SK-N-SH (cell line): ENCODE results near the gene GGA2.

ENCODE experiments used
- TF ChIP-seq, protein P1 (sequence below): fragments of 200-600 bp; sonication (generic); IDR thresholded peaks from 2 replicates; pipeline ENCODE4 v1.6.1; 2017; ENCODE audit warnings: antibody characterized with exemption, mild to moderate bottlenecking, moderate library complexity
- TF ChIP-seq, protein P2 (sequence below): IDR thresholded peaks from 2 replicates; pipeline ENCODE4 v1.6.1; 2012; ENCODE audit warnings: mild to moderate bottlenecking, low read depth, low read length, moderate library complexity

DNA sequence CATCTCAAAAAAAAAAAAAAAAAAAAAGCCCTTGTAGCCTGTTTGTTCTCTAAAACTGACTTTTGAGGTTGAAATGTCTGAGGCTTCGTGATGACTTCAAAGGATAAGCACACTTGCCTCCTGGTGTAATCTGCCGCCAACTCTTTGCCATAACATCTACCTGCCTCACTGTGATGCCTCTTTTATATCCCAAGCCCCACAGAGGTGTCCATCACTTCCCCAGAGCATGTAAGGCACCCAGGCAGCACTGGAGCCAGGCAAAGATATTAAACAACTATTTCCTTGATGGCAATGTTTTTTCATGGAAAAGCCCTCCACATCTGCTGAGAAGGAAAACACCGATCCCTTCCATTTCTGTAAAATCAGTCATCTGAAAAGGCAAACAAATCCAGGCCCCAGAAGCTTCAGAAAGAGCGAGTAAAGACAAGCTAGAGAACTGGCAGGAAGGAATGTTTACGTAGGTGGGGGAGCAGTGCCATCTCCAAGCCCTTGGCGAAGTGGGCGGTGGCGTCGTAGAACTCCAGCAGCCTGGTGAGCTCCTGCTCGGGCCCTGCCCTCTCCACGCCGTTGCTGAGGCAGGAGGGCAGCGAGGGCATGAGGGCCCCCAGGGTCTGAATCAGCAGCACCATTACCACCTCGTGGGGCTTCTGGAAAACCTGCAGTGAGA, 85.9 kb downstream of the GGA2 start:
- TF ChIP-seq, protein P1, sequence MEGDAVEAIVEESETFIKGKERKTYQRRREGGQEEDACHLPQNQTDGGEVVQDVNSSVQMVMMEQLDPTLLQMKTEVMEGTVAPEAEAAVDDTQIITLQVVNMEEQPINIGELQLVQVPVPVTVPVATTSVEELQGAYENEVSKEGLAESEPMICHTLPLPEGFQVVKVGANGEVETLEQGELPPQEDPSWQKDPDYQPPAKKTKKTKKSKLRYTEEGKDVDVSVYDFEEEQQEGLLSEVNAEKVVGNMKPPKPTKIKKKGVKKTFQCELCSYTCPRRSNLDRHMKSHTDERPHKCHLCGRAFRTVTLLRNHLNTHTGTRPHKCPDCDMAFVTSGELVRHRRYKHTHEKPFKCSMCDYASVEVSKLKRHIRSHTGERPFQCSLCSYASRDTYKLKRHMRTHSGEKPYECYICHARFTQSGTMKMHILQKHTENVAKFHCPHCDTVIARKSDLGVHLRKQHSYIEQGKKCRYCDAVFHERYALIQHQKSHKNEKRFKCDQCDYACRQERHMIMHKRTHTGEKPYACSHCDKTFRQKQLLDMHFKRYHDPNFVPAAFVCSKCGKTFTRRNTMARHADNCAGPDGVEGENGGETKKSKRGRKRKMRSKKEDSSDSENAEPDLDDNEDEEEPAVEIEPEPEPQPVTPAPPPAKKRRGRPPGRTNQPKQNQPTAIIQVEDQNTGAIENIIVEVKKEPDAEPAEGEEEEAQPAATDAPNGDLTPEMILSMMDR: no peak
- TF ChIP-seq, protein P2, sequence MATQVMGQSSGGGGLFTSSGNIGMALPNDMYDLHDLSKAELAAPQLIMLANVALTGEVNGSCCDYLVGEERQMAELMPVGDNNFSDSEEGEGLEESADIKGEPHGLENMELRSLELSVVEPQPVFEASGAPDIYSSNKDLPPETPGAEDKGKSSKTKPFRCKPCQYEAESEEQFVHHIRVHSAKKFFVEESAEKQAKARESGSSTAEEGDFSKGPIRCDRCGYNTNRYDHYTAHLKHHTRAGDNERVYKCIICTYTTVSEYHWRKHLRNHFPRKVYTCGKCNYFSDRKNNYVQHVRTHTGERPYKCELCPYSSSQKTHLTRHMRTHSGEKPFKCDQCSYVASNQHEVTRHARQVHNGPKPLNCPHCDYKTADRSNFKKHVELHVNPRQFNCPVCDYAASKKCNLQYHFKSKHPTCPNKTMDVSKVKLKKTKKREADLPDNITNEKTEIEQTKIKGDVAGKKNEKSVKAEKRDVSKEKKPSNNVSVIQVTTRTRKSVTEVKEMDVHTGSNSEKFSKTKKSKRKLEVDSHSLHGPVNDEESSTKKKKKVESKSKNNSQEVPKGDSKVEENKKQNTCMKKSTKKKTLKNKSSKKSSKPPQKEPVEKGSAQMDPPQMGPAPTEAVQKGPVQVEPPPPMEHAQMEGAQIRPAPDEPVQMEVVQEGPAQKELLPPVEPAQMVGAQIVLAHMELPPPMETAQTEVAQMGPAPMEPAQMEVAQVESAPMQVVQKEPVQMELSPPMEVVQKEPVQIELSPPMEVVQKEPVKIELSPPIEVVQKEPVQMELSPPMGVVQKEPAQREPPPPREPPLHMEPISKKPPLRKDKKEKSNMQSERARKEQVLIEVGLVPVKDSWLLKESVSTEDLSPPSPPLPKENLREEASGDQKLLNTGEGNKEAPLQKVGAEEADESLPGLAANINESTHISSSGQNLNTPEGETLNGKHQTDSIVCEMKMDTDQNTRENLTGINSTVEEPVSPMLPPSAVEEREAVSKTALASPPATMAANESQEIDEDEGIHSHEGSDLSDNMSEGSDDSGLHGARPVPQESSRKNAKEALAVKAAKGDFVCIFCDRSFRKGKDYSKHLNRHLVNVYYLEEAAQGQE: no peak
